ENCODE data around the gene RERE.

RERE gene

DNA sequence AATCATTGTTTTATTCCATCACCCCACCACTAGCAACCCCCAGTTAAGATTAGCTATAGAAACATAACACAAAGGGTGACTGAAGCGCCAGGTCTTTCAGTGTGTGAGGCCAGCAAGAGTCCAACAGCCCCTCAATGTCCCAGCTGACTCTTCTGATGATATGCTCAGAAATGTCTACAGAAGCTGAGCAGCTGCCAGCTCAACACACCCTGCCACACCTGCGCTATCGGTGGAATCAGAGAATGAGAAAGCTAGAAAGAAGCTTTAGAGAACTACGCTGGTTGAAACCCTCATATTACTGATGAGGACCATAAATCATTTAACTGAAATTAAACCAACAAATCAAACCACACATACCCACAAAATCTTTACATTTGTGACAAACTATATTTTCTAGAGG, 383.3 kb downstream of the RERE start:
- no peak overlapping the region for H3K4me2 ChIP-seq (ENCODE audit: low read length)
- no peaks in the 10 kb centered on the region for H4K20me1 ChIP-seq (ENCODE audit: control insufficient read depth, insufficient read depth, low read depth, low read length)
- no peak for TF ChIP-seq CTCF (IDR thresholded peaks at IDR 0.05; ENCODE audit: low read depth, low read length, poor library complexity, severe bottlenecking)
- TF ChIP-seq EZH2phosphoT487 (IDR thresholded peaks at IDR 0.05; ENCODE audit: borderline replicate concordance, low read length), result no peak

GRCh38 chr1:8431784-8432183, 385.7 kb downstream of the RERE start:
- H3K4me2 ChIP-seq (ENCODE audit: low read length), result no peak overlapping the region
- H3K4me3 ChIP-seq (ENCODE audit: low read length), result no peak overlapping the region
- H3K9me3 ChIP-seq (ENCODE audit: control insufficient read depth, insufficient read depth, low read length), result no peaks in the 10 kb centered on the region
- H3K27ac ChIP-seq (ENCODE audit: low read depth, low read length), result no peak overlapping the region
- H3K36me3 ChIP-seq (ENCODE audit: control insufficient read depth, low read length), result peaks cover 17% of the 10 kb centered on the region
- peaks cover 36% of the 10 kb centered on the region for H3K79me2 ChIP-seq (ENCODE audit: control insufficient read depth, low read length)
- no peaks in the 10 kb centered on the region for H3K9me2 ChIP-seq (replicated peaks; ENCODE audit: control insufficient read depth, low read length)
- TF ChIP-seq CTCF (IDR thresholded peaks at IDR 0.05; ENCODE audit: low read depth, low read length, poor library complexity, severe bottlenecking) (no peak), EZH2phosphoT487 (IDR thresholded peaks at IDR 0.05; ENCODE audit: borderline replicate concordance, low read length) (no peak)
- H3K4me1 ChIP-seq (ENCODE audit: control insufficient read depth, low read length), result peaks cover 72% of the 10 kb centered on the region
- H3K27me3 ChIP-seq (ENCODE audit: control insufficient read depth, low read length), result no peaks in the 10 kb centered on the region
- no peaks in the 10 kb centered on the region for H4K20me1 ChIP-seq (ENCODE audit: control insufficient read depth, insufficient read depth, low read depth, low read length)
- peaks cover 34% of the 10 kb centered on the region for H3F3A ChIP-seq (ENCODE audit: control insufficient read depth, insufficient read depth)

More for the DNA sequence above, 383.3 kb downstream of the RERE start:
- H3K36me3 ChIP-seq (ENCODE audit: control insufficient read depth, low read length), result peaks cover 13% of the 10 kb centered on the region; the same call in 1 of the 2 replicates
- no peaks in the 10 kb centered on the region for H3K9me2 ChIP-seq (replicated peaks; ENCODE audit: control insufficient read depth, low read length)
- no peaks in the 10 kb centered on the region for H3K27me3 ChIP-seq (ENCODE audit: control insufficient read depth, low read length)
- H3K4me3 ChIP-seq (ENCODE audit: low read length), result no peak overlapping the region
- H3K27ac ChIP-seq (ENCODE audit: low read depth, low read length), result no peak overlapping the region
- H3K79me2 ChIP-seq (ENCODE audit: control insufficient read depth, low read length), result peaks cover 30% of the 10 kb centered on the region
- H3K9me3 ChIP-seq (ENCODE audit: control insufficient read depth, insufficient read depth, low read length), result no peaks in the 10 kb centered on the region
- H3F3A ChIP-seq (ENCODE audit: control insufficient read depth, insufficient read depth), result peaks cover 15% of the 10 kb centered on the region
- peaks cover 69% of the 10 kb centered on the region for H3K4me1 ChIP-seq (ENCODE audit: control insufficient read depth, low read length)

DNA sequence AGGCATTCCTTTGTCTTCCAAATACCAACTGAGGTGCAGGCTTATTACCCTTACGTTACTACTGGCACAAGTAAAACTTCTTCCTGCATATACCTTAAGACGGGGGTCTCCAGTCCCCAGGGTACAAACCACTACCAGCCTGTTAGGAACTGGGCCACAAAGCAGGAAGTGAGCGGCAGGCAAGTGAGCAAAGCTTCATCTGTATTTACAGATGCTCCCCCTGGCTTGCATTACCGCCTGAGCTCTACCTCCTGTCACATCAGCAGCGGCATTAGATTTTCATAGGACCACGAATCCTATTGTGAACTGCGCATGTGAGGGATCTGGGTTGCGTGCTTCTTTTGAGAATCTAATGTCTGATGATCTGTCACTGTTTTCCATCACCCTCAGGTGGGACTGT, 386.4 kb downstream of the RERE start:
- H3K27ac ChIP-seq (ENCODE audit: low read depth, low read length), result peak overlapping the region; percentile 98
- H3K4me1 ChIP-seq (ENCODE audit: control insufficient read depth, low read length), result peaks cover 77% of the 10 kb centered on the region
- H4K20me1 ChIP-seq (ENCODE audit: control insufficient read depth, insufficient read depth, low read depth, low read length), result no peaks in the 10 kb centered on the region
- no peak for TF ChIP-seq EZH2phosphoT487 (IDR thresholded peaks at IDR 0.05; ENCODE audit: borderline replicate concordance, low read length)
- TF ChIP-seq CTCF (IDR thresholded peaks at IDR 0.05; ENCODE audit: low read depth, low read length, poor library complexity, severe bottlenecking), result peak; percentile 49
- H3K4me3 ChIP-seq (ENCODE audit: low read length), result peak overlapping the region; percentile 66
- H3K79me2 ChIP-seq (ENCODE audit: control insufficient read depth, low read length), result peaks cover 42% of the 10 kb centered on the region
- peak overlapping the region; percentile 85 for H3K4me2 ChIP-seq (ENCODE audit: low read length)
- H3K9me3 ChIP-seq (ENCODE audit: control insufficient read depth, insufficient read depth, low read length), result no peaks in the 10 kb centered on the region
- peaks cover 20% of the 10 kb centered on the region for H3K36me3 ChIP-seq (ENCODE audit: control insufficient read depth, low read length)
- H3K9me2 ChIP-seq (replicated peaks; ENCODE audit: control insufficient read depth, low read length), result no peaks in the 10 kb centered on the region
- H3K27me3 ChIP-seq (ENCODE audit: control insufficient read depth, low read length), result no peaks in the 10 kb centered on the region
- H3F3A ChIP-seq (ENCODE audit: control insufficient read depth, insufficient read depth), result peaks cover 35% of the 10 kb centered on the region
